Measurements from ENCODE around the gene STXBP4.

- TF ChIP-seq ZNF274 (IDR thresholded peaks at IDR 0.05; ENCODE audit: low read depth, low read length), result no peak
- no peak for TF ChIP-seq YY1 (IDR thresholded peaks at IDR 0.05; ENCODE audit: insufficient read depth, insufficient read length)
Measured at GRCh38 chr17:54951286-54951685, 17.3 kb upstream of the STXBP4 start.
